GM19452 (cell line): Measurements from ENCODE around the gene SLC6A9.
A peak's percentile ranks its signal among the peaks of the same experiment; 100 is the strongest.

Experiments used
- ATAC-seq: cut with Tn5 transposase; IDR thresholded peaks from one replicate; pipeline ENCODE4 v1.9.1; 2021; ENCODE audit not compliant: unreplicated experiment

The SLC6A9 gene

DNA sequence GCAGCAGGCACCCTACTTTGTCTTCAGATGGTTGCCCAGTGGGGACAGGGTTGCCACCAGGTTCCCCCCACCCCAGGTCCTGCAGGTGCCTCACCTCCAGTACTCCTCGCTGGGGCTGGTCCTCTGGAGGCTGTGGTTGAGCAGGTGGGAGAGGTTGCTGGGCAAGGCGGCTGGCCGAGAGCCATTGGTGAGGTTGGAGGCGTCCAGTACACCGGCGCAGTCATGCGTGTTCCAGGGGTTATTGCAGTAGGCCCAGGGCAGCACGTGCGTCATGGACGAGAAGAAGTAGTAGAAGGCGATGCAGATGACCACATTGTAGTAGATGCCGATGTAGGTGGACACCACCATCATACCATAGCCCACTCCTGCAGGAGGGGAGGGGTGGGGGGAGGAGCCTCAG, 23.0 kb downstream of the SLC6A9 start:
- no peak for ATAC-seq

DNA sequence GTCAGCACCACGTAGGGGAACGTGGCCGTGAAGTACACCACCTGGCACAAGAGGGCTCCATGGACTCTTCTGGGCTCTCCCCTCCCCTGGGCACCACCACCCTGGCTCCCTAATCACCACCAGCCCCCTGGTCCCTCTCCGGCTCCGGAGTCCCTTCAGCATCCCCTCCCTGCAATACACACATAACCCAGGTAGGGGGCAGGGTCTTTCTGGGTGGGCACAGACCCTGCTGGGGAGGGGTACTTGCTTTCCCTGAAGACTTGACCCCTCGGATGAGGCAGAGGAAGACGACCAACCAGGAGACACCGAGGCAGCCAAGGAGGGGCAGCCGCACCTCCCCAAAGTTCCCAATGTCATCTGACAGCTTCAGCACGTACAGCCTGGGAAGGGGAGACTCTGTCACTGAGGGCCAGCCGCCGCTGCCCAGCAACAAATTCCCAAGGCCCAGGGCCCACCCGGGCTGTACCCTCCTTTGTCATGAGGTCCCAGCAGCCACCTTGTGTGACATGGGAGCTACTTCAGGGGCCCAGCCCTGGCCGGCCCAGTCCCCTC, 28.6 kb downstream of the SLC6A9 start:
- ATAC-seq = no peak

DNA sequence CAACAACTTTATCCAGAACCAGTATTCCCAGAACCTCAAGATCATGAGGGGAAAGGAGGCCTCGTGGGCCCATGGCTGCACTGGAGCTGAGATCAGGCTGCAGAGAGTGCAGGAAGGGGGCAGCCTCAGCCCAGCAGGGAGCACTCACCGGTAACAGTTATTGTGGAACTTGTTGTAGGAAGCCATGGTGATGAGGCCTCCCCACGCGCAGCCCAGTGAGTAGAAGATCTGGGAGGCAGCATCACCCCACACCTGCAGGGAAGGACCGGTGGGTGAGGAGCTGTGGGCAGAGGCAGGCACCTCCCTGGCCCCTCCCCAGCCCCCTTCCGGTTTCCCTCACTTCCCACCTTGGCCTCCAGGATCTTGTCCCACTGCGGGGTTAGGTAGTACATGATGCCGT, 29.1 kb downstream of the SLC6A9 start:
- no peak for ATAC-seq

DNA sequence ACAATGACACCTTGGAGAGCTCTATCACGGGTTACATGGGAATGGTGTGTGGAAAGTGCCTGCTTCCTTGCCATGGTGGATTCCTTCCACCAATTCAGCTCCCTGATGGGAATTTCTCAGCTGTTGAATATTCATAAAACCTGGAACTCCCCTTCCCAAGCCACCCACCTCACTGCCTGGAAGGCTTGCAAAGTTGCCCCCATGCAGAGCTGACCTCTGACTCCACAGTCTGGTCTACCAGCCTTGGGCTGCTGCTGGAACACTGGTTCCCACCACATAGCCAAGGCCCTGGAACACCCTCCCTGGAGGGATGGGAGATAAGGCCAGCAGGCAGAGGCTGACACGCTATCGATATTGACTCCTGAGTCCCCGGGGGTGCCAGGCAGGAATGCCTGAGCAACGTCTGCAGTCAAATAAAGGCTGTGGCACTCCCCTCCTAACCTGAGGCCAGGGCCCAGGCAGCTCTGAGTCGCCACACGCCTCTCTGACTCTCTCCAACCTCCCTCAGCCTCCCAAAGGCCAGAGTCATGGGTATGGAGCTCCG, 31.1 kb downstream of the SLC6A9 start:
- no peak for ATAC-seq

DNA sequence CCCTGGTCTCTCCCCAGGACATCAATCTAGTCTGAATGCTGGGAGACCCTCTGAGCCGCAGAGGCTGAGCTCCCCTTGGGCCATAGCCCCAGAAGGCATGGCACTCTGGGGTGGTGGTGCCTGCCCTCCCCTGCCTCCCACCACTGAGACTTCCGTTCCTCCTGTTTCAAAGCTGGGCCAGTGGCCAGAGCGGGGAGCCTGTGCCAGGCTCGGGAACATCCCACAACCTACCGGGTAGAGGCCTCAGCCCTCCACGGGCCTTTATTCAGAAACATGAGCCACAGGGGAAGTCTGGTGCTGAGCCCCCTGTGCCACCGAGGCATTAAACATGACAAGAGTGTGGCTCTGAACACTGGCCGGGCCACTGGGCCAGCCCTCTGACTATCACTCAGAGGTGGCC, 31.8 kb downstream of the SLC6A9 start:
- no peak for ATAC-seq

DNA sequence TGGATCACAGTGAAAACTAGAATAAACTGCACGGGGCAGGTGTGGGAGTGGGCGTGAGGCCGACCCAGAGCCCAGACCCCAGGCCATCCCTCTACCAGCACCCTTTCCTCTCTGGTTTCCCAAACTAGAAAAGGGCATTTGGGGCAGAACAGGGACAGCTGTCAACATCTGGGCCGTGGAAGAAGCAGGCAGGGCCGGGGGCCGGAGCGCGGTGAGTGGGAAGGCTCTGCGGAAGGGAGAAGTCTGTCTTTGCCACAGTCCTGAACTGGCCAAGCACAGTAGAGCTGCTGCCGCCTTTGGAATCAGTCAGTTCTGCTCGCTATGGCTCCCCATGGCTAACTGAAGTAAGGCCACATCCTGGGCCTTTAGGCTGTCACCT, 33.3 kb downstream of the SLC6A9 start:
- ATAC-seq = no peak

DNA sequence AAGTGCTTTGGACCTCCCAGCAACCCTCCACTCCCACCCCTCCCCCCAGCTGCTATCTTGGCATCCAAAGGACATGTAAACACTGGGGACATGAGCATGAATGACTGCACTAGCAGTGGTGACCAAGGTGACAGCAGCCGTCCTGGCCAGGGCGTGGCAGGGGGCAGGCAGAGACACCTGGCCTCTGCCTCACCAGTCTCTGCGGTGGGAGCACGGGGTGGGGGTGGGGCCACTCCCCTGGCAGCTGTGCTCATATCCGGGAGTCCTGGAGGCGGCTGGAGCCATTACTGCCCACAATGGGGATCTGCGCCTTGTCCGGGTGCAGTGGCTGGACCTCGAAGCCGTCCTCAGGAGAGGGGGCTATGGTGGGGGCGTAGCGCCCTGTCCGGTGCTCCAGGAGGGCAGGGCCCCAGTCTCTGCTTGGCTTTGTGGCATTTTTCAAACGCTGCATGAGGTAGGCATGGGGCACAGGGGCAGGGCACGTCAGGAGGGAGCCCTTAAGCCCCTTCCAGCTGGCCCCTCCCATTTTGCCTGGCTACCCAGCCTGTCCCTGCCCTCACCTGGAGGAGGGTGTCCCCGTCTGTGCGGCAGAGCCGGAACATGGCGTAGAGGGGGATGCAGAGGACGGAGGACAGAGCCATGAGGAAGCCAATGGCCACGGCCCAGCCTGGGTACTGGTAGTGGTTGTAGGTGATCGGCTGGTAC, 33.8 kb downstream of the SLC6A9 start:
- no peak for ATAC-seq

DNA sequence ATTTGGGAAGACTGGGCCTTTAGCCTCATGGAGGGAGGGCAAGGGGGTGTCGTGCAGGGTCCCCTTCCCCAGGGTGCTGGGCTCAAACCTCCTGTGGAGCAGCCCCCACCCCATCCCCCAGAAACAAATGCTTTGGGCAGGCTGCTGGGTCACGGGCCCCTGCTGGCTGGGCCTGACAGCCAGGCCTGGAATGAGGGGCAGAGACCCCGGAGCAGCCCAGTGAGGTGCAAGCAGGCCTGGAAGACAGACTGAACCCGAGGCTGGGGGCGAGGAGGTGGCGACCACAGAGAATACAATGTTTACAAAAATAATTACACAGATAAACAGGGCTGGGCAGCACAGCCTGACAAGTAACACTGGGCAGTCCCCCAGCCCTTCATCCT, 34.5 kb downstream of the SLC6A9 start:
- ATAC-seq = no peak

DNA sequence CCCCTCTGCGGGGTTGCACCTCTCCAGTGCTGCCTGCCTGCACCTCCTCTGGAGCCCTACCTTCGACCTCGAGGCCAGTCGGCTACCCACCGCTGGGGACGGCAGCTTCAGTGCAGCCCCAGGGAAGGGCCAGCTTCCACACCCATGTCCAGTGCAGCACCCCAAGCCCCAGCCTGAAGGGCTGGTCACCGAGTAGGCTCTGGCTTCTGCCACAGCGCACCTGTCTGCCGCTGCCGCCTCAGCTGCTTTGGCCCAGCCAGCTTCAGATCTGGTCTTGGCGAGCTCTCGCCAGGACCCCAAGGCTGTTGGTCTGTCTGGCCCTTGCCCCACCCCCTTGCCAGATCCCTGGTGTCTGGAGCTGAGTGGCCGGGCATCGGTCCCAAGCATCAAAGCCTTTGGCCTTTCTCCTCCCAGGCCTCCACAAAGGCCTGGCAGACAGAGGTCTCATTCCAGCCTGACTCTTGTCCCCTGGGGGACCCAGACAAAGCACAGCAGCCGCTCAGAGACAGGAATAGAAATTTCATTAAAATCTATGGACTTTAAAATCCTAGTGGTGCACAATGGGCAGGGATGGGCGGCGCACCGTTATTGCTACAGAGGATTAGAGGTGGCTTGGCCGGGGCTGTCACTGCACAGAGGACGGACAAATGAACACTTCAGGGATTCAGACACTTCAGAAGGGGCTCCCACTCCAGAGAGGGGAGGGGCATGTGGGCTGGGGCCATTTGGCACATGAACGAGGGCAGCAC, 35.1 kb downstream of the SLC6A9 start:
- ATAC-seq = no peak

DNA sequence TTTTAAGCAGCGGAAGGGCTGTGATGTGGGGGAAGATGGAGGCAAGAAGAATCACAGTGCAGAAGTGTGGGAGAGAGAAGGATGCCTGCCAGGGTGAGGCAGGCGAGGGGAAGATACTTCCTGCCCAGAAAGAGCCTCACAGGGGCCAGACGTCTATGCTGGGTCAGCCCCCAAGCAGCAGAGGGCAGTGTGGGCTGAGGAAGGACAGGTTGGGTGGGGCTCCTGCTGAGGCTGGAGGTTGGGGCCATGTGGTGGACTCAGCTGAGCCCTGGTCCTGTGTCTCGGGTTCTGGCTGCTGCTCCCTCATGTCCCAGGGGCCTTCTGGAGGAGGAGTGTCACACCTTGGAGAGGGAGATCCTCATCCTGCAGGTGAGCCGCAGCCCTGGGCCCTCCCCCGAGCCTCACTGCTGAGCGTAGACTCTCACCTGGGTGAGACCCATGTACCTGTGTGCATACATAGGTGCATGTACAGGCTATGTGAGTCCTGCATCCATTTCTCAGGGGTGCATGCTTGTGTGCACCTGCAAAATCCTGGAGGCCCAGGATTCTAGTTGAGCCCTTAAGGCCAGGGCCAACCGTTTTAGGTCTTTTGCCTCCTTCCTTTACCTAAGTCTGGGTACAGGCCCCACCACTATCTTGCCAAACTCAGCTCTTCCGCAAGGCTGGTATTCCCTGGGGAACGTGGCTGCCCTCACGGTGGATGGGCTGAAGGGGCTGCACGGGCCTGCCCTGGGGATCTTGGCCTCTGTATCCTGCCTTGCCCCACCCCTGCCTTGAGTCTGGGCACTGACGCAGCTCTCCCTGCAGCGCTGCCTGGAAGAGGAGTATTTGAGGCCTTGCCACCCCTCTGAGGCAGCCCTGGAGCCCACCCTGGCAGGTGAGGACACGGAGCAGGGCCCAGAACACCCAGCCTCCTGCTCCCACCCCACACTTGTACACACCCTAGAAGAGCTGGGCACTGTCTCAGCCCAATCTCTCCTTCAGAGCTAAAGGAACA, 36.2 kb downstream of the SLC6A9 start:
- ATAC-seq = no peak

DNA sequence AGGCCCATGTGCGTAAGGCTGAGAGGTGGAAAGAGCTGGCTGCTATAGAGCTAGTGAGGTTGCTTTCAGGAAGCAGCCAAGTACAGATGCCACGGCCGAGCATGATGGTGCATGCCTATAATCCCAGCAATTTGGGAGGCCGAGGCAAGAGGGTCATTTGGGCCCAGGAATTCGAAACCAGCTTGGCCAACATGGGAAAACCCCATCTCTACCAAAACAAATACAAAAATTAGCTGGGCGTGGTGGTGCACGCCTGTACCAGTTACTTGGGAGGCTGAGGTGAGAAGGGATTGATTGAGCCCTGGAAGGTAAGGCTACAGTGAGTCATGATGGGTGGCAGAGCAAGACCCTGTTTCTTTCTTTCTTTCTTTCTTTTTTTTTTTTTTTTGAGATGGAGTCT, 37.2 kb downstream of the SLC6A9 start:
- ATAC-seq = no peak

DNA sequence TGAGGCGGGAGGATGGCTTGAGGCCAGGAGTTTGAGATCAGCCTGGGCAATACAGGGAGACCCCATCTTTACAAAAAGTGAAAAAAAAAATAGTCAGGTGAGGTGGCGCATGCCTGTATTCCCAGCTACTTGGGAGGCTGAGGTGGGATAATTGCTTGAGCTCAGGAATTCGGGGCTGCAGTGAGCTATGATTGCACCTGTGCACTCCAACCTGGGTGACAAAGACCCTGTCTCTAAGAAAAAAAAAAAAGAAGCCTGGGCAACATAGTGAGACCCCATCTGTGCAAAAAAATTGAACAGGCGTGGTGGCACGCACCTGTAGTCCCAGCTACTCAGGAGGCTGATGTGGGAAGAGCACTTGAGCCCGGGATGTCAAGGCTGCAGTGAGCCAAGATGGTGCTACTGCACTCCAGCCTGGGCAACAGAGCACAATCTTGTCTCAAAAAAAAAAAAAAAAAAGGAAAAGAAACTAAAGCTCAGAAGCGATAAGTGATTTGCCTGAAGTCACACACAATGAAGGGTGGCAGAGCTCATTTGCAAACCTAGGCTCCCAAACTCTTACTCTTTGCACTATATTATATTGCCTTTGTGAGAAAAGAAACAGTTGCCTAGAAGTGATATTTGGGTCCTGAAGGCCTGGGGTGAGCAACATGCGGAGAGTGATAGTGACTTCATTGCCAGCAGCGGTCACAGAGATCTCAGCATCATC, 37.9 kb downstream of the SLC6A9 start:
- no peak for ATAC-seq

DNA sequence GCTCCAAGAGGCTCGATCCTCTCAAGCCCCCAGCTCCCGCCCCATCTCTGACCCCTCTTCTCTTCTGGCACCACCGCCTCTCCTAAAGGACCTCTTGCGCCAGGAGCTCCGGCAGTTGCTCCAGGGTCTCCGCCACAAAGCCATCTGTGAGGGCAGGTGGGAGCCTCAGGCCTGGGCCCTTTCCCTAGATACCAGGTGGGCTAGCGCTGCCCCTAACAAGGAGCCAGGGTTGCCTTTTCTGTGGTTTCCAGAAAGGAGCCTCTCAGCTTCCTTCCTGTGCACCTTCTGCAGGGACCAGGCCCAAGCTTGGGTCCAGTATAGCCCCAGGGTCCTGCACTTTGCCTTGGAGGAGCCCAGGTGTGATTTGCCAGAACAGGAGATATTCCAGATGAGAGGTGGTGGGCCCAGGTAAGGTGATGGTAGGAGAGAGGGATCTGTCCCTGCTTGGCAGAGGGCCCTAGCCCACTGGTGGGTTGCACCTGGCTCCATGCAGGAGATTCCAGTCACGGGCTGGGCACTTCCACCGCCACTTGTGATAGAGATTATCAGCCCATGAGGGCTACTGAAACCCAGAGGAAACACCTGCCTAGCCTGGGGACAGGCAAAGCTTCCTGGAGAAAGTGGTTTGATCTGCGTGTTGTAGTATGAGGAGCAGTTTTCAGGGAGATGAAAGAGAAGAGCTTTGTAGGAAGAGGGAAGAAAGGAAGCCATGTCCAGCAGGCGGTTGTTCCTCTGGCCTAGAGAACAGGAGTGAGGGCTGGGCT, 38.8 kb downstream of the SLC6A9 start:
- ATAC-seq = no peak

DNA sequence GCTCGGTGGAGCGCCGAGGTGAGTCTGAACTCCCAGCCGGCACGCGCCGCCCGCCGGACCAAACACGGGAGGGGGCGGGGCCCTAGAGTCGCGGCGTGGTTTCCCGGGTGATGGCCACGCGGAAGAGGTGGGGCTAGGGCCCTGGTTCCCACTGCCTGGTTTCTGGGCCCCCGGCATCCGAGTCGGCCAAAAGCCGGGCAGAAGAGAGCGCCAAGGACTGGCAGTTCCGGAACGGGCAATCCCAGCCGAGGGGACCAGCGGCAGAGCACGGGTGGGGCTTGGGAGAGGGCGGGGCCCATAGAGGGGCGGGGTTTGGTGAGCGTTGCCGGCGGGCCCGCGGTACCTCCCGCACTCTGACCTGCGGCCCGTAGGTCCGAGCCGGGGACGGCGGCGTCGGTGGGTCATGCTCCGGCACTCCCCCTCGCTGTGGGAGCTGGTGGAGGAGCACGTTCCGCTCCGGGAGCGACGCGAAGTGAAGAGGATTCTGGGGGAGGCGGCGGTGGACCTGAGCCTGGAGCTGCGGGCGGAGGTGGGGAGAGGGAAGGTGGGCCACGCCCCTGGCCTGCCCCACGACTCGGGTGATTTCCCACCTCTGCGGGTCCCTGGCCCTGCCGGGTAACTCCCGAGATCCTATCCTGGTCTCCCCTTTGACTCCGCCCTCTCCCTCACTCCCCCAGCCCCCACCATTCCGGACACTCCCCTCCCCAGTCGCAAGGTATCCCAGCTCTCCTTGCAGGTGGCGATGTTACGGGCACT, 39.6 kb downstream of the SLC6A9 start, which contains the start of gene CCDC24:
TSS of gene CCDC24 (plus strand) at position 124 of the 756 bp plus-strand sequence. CDS start at position 404, 280 bp downstream.
- peak; percentile 80 for ATAC-seq

DNA sequence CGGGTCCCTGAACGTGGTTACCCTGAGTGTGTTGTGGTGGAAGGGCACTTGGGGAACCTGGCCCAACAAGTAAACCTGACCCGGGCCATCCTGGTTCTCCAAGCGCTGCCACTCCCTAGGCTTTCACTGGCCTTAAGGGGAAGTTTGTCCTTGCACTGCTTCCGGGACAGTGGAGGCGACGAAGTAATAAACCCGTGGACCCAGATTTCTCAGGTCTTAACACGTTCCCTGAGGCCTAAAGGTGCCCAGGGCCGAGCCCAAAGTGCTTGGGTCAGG, 40.1 kb downstream of the SLC6A9 start:
- no peak for ATAC-seq

DNA sequence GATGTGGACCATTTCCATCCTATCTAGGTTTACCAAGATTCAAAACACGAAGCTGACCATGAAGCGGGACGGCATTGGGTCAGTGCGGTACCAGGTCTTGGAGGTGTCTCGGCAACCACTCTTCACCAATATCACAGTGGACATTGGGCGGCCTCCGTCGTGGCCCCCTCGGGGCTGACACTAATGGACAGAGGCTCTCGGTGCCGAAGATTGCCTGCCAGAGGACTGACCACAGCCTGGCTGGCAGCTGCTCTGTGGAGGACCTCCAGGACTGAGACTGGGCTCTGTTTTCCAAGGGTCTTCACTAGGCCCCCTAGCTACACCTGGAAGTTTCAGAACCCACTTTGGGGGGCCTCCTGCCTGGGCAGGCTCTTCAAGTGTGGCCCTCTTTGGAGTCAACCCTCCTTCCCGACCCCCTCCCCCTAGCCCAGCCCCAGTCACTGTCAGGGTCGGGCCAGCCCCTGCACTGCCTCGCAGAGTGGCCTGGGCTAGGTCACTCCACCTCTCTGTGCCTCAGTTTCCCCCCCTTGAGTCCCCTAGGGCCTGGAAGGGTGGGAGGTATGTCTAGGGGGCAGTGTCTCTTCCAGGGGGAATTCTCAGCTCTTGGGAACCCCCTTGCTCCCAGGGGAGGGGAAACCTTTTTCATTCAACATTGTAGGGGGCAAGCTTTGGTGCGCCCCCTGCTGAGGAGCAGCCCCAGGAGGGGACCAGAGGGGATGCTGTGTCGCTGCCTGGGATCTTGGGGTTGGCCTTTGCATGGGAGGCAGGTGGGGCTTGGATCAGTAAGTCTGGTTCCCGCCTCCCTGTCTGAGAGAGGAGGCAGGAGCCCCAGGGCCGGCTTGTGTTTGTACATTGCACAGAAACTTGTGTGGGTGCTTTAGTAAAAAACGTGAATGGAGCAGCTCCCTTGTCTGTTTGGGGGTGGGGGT, 40.7 kb downstream of the SLC6A9 start:
- no peak for ATAC-seq

DNA sequence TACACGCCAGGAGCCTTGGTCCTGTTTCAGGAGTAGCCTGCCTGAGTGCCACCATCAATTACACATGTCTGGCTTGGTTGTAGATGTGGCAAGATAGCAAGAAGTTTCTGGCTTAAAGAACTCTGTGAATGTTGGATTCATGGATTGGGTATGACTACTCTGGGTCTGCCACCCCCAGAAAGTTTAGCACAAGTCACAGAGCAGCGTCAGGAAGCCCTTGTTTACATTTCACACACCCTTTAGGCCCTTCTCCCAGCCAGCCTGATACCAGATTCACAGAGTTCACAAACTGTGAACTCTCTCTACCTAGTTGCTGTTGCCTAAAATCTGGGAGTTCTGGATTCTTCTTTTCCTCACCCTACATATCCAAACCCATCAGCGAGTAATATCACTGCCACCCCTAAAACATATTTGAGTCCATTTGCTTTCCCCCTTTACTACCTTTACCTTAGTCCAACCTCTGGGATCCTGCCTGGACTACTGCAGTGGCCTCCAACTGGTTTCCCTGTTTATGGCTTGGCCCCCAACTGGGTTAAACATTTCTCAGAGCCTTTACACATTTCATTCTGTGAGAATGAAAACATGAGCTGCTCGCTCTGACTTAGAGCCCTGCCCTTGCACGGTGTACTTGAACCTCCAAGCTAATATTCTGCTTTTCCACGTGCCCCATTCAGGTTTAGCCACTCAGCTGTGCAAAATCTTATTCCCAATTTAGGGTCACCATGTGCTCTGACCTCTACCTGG, 43.9 kb downstream of the SLC6A9 start:
- no peak for ATAC-seq
